Transverse colon (tissue), 4 donors: ENCODE measurements around the gene ZNF396. TPM values are rescaled to one million over a fixed set of nuclear protein-coding genes. Genes with fewer than 3 reads are reported as not detected.

Source experiments
- DNase-seq: peaks from one replicate; pipeline ENCODE4 v3.0.0-alpha.2; 2019
- H3K27ac ChIP-seq, 4 donors: fragments of 200-600 bp; sonication (generic); 2 replicates each; pipeline ENCODE4 v1.5.1; 2016 to 2018; ENCODE audit warnings: inconsistent platforms in 4 of 4
- H3K27me3 ChIP-seq: fragments of 200-600 bp; sonication (generic); 2 replicates; pipeline ENCODE4 v1.5.1; 2017; ENCODE audit warnings: inconsistent platforms
- H3K36me3 ChIP-seq, 4 donors: fragments of 200-600 bp; sonication (generic); 2 replicates each; pipeline ENCODE4 v1.5.1; 2017 to 2019; ENCODE audit warnings: inconsistent platforms in 4 of 4
- H3K4me1 ChIP-seq, 4 donors: fragments of 200-600 bp; sonication (generic); 2 replicates each; pipeline ENCODE4 v1.5.1; 2017 to 2020; ENCODE audit warnings: inconsistent platforms in 4 of 4
- H3K4me3 ChIP-seq, 4 donors: fragments of 200-600 bp; sonication (generic); 1 replicate in 1 of 4; 2 replicates in 3 of 4; pipeline versions ENCODE4 v1.5.1 to v1.6.1; 2017 to 2019; ENCODE audit warnings: inconsistent platforms in 4 of 4
- H3K9me3 ChIP-seq, 2 donors: fragments of 200-600 bp; sonication (generic); 2 replicates each; pipeline ENCODE4 v1.5.1; 2017 to 2019; ENCODE audit warnings: inconsistent platforms in 2 of 2
- CTCF ChIP-seq, 5 experiments: fragments of 200-600 bp in 3 of 5; fragments of 450-650 bp in 2 of 5; sonication (generic) in 3 of 5; IDR thresholded peaks; 1 replicate in 2 of 5; 2 replicates in 3 of 5; pipeline ENCODE4 v1.5.1; 2016 to 2017; ENCODE audit warnings: antibody characterized with exemption in 5 of 5, inconsistent platforms in 3 of 5, mild to moderate bottlenecking in 2 of 5, moderate library complexity in 1 of 5
- EP300 ChIP-seq: sonication (generic); formaldehyde crosslinking; IDR thresholded peaks from one replicate; pipeline ENCODE4 v1.6.1; 2017; ENCODE audit warnings: antibody characterized with exemption, low read depth
- POLR2A ChIP-seq: fragments of 450-650 bp; IDR thresholded peaks from one replicate; pipeline ENCODE4 v1.6.1; 2016; ENCODE audit warnings: antibody characterized with exemption, mild to moderate bottlenecking, moderate library complexity
- POLR2AphosphoS5 ChIP-seq, 3 donors: sonication (generic); formaldehyde crosslinking; IDR thresholded peaks; one replicate each; pipeline ENCODE4 v1.6.1; 2016; ENCODE audit warnings: antibody characterized with exemption in 3 of 3
- WGBS, 2 donors: methylation state at CpG; one replicate each; pipeline ENCODE4 v1.1.5; 2018; ENCODE audit warnings: low coverage in 1 of 2; 5-methylcytosine and 5-hydroxymethylcytosine counted together
- in situ Hi-C, 4 donors: fragments of 200-750 bp; cut with MboI; loops; one replicate each; pipeline versions ENCODE4 v1.15.0 to v1.15.1; 2017; ENCODE audit warnings: low sequenced_read_pairs in 3 of 4, low pct_ligation_motif_present in 1 of 4, low pct_unique_long_range_greater_than_20kb in 1 of 4
- intact Hi-C: fragments of 100-400 bp; cut with DNase I; formaldehyde crosslinking; loops from one replicate; pipeline ENCODE4 v1.15.1; 2023; ENCODE audit warnings: low total_unique reads
- total RNA-seq, 4 donors: library from RNA; depleted of rRNA; stranded (reverse); fragments of >200 nt; gene quantifications; one replicate each; pipeline ENCODE4 v1.1.0, GENCODE V29; 2016

The ZNF396 gene
- total RNA-seq: 10 to 100 TPM in 1 of 4 donors, 1 to 10 TPM in 2, not detected in 1; 2.7 to 11.6 (median 3.3) TPM

GRCh38 chr18:35376742-35377695 is at the start of gene ZNF396:
Gene ZNF396 (minus strand): TSS chr18:35377337. CDS start chr18:35374292, 3,045 bp downstream.
- no peaks in the 10 kb centered on the region for H3K9me3 ChIP-seq
- intact Hi-C loops: no loop called here
- peaks cover 0 to 11% (median 3%) of the 10 kb centered on the region in 4 donors for H3K4me1 ChIP-seq
- H3K4me3 ChIP-seq: peak within 1 kb of the TSS; percentile 76 to 97 (median 89)
- TF ChIP-seq CTCF (IDR thresholded peaks at IDR 0.05) (no peak), POLR2AphosphoS5 (IDR thresholded peaks at IDR 0.05) (peak in 2 of 3 donors; percentile 32 to 45), POLR2A (peak; percentile 45), EP300 (no peak)
- DNase-seq: peak; percentile 89
- in situ Hi-C loops: loop anchor here (10.0 to 25.0 kb wide), 4 partner anchors 132 to 585 kb away; partner anchors contain the start of genes RMP24 (in 3 of the 4) and ZNF397 (in 1 of the 4)
- peaks cover 10% of the 10 kb centered on the region for H3K27me3 ChIP-seq
- H3K36me3 ChIP-seq: no peaks in the 10 kb centered on the region
- 4 to 27% methylated on average over 8 to 48 of the region's 78 CpGs for WGBS, 2 donors
- H3K27ac ChIP-seq: peak within 1 kb of the TSS; percentile 65 to 81 (median 76)

- DNase-seq: no peak
- in situ Hi-C loops: no loop called here
- H3K9me3 ChIP-seq: no peaks in the 10 kb centered on the region
- H3K27me3 ChIP-seq: no peaks in the 10 kb centered on the region
- peaks cover 0 to 2% (median 0%) of the 10 kb centered on the region in 4 donors for H3K4me1 ChIP-seq
- H3K4me3 ChIP-seq: no peak overlapping the region
- TF ChIP-seq EP300: no peak
- no peak for TF ChIP-seq POLR2AphosphoS5 (IDR thresholded peaks at IDR 0.05)
- TF ChIP-seq POLR2A: no peak
- TF ChIP-seq CTCF (IDR thresholded peaks at IDR 0.05): no peak
- intact Hi-C loops: no loop called here
- 83 to 92% methylated on average over 2 to 5 of the region's 5 CpGs for WGBS, 2 donors
- no peak overlapping the region for H3K27ac ChIP-seq
- H3K36me3 ChIP-seq: no peaks in the 10 kb centered on the region
Observed at GRCh38 chr18:35426786-35427185, 49.6 kb upstream of the ZNF396 start.

- H3K36me3 ChIP-seq: no peaks in the 10 kb centered on the region
- H3K9me3 ChIP-seq: peaks cover 0 to 5% of the 10 kb centered on the region in 2 donors
- no peak overlapping the region for H3K4me3 ChIP-seq
- no peak for TF ChIP-seq CTCF (IDR thresholded peaks at IDR 0.05)
- TF ChIP-seq POLR2A: no peak
- no peak for TF ChIP-seq POLR2AphosphoS5 (IDR thresholded peaks at IDR 0.05)
- no peak for TF ChIP-seq EP300
- in situ Hi-C loops: no loop called here
- WGBS, 2 donors: 86 to 100% methylated on average over 2 to 3 of the region's 3 CpGs
- intact Hi-C loops: no loop called here
- no peak overlapping the region for H3K27ac ChIP-seq
- no peaks in the 10 kb centered on the region for H3K27me3 ChIP-seq
- no peaks in the 10 kb centered on the region for H3K4me1 ChIP-seq
- DNase-seq: no peak
Observed at GRCh38 chr18:35424356-35424755, 47.2 kb upstream of the ZNF396 start.

- H3K9me3 ChIP-seq: peaks cover 7 to 8% of the 10 kb centered on the region in 2 donors
- no peak for DNase-seq
- in situ Hi-C loops (no loop called here), intact Hi-C loops (no loop called here)
- no peaks in the 10 kb centered on the region for H3K4me1 ChIP-seq
- no peaks in the 10 kb centered on the region for H3K36me3 ChIP-seq
- no peaks in the 10 kb centered on the region for H3K27me3 ChIP-seq
- no peak overlapping the region for H3K27ac ChIP-seq
- no peak overlapping the region for H3K4me3 ChIP-seq
- WGBS, 2 donors: 84% methylated on average over 3 of the region's 3 CpGs; no CpG with 5 or more reads in 1 of the 2 donors
- TF ChIP-seq POLR2AphosphoS5 (IDR thresholded peaks at IDR 0.05) (no peak), EP300 (no peak), POLR2A (no peak), CTCF (IDR thresholded peaks at IDR 0.05) (no peak)
Observed at GRCh38 chr18:35422237-35422636, 45.1 kb upstream of the ZNF396 start.
